Thyroid gland (tissue), 4 donors: ENCODE data around the gene EPB41.

Source experiments
- CTCF ChIP-seq, 6 experiments: fragments of 200-600 bp in 3 of 6; fragments of 450-650 bp in 3 of 6; sonication (generic) in 3 of 6; IDR thresholded peaks; one replicate each; pipeline ENCODE4 v1.5.1; 2016 to 2019; ENCODE audit warnings: antibody characterized with exemption in 6 of 6, mild to moderate bottlenecking in 2 of 6, inconsistent platforms in 1 of 6, moderate library complexity in 1 of 6
- POLR2A ChIP-seq, 2 donors: fragments of 450-650 bp; IDR thresholded peaks; one replicate each; pipeline ENCODE4 v1.6.1; 2017; ENCODE audit warnings: antibody characterized with exemption in 2 of 2, mild to moderate bottlenecking in 2 of 2, moderate library complexity in 1 of 2

DNA sequence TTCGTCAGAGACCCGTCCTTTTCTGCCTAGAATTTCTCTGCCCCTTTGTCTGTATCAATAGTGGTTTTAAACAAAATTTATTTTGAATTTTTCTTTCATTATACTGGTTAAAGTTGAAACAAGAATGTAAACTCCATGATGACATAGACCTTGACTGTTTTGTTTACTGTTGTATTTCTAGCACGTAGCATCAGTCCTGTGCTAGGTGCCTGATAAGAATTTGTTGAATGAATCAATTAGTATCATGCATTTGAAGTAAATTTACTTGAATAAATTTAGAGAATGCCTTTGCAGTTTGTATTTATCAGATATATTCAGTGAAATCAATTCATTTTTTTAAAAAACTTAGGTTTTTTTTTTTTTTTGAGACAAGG lies 69.9 kb downstream of the EPB41 start:
- TF ChIP-seq POLR2A (IDR thresholded peaks at IDR 0.05): no peak
- no peak for TF ChIP-seq CTCF (IDR thresholded peaks at IDR 0.05)
